Activated CD8-positive, alpha-beta T cell treated with anti-CD3 and anti-CD28 coated beads for 36 hours (primary cell): ENCODE data around the gene DSC2. TPM values are rescaled to one million over a fixed set of nuclear protein-coding genes. Genes with fewer than 3 reads are reported as not detected.

ENCODE experiments used
- ATAC-seq: fragments of 200-7000 bp; cut with Tn5 transposase; one replicate; pipeline ENCODE4 v1.10.0; 2021; ENCODE audit warnings: mild to moderate bottlenecking, moderate library complexity
- CTCF ChIA-PET: fragments of 350-600 bp; sonication (Branson Sonifier 250); formaldehyde crosslinking; loops from one replicate; lab custom pipeline; 2021; ENCODE audit warnings: antibody characterized with exemption; lab: Charles Lee
- POLR2A ChIA-PET: fragments of 350-600 bp; sonication (Branson Sonifier 250); formaldehyde crosslinking; loops from one replicate; lab custom pipeline; 2021; ENCODE audit warnings: antibody characterized with exemption; lab: Charles Lee
- DNase-seq: peaks from one replicate; pipeline ENCODE4 v3.0.0-alpha.2; 2020
- H3K27ac Mint-ChIP-seq: one replicate; pipeline ENCODE4 v1.8.0; 2021; ENCODE audit warnings: mild to moderate bottlenecking, mixed read lengths
- H3K27me3 Mint-ChIP-seq: one replicate; pipeline ENCODE4 v1.8.0; 2021; ENCODE audit warnings: mixed read lengths
- H3K36me3 Mint-ChIP-seq: one replicate; pipeline ENCODE4 v1.8.0; 2021; ENCODE audit warnings: low read depth, mixed read lengths
- H3K4me1 Mint-ChIP-seq: one replicate; pipeline ENCODE4 v1.8.0; 2021; ENCODE audit warnings: low read depth, mixed read lengths
- H3K4me3 Mint-ChIP-seq: one replicate; pipeline ENCODE4 v1.8.0; 2021; ENCODE audit warnings: mild to moderate bottlenecking, moderate library complexity, mixed read lengths
- H3K9me3 Mint-ChIP-seq: one replicate; pipeline ENCODE4 v1.8.0; 2021; ENCODE audit warnings: mixed read lengths
- intact Hi-C: fragments of 100-400 bp; cut with micrococcal nuclease; formaldehyde crosslinking; loops from one replicate; pipeline ENCODE4 v1.10.0; 2022
- total RNA-seq, 2 experiments: library from RNA; stranded (reverse); gene quantifications; one replicate each; pipeline ENCODE4 v1.2.3, GENCODE V29; 2021
- TF ChIP-seq, protein P1 (sequence below): fragments of 200-600 bp; IDR thresholded peaks from one replicate; pipeline ENCODE4 v1.8.0; 2022; ENCODE audit warnings: antibody characterized with exemption, mild to moderate bottlenecking

DSC2 gene
- total RNA-seq, 2 experiments from 2014 or later = not detected

DNA sequence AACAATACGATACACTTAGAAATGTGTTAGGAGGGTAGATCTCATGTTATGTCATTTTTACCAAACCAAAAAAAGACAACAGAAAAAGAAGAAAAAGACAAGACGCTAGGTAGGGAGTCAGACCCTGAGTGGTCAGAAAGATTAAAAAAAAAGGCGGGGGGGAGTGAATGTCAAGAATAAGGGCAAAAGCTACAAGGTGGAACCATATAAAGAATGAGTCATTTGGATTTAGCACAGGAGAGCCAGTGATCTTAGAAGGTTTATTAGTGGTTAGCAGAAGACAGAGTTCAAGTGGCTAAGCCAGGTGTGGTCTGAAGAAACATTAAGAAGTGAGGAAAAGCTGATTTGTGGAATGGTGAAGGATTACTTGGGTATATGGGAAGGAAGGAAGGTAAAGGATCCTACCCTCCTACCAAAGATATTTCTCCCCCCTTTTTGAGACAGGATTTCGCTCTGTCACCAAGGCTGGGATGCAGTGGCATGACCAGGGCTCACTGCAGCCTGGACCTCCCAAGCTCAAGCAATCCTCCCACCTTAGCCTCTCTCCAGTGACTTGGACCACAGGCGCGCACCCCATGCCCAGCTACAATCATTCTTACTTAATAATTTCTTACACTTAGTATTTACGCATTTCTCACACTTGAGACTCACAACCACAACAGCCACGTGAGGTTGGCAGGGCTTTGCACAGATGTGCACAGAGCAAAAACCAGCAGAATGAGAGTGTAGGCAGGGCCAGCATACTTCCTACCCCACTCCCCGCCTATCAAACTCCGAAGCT lies 2.6 kb downstream of the DSC2 start:
- no peak for DNase-seq
- POLR2A ChIA-PET = no interaction called here
- TF ChIP-seq, protein P1, sequence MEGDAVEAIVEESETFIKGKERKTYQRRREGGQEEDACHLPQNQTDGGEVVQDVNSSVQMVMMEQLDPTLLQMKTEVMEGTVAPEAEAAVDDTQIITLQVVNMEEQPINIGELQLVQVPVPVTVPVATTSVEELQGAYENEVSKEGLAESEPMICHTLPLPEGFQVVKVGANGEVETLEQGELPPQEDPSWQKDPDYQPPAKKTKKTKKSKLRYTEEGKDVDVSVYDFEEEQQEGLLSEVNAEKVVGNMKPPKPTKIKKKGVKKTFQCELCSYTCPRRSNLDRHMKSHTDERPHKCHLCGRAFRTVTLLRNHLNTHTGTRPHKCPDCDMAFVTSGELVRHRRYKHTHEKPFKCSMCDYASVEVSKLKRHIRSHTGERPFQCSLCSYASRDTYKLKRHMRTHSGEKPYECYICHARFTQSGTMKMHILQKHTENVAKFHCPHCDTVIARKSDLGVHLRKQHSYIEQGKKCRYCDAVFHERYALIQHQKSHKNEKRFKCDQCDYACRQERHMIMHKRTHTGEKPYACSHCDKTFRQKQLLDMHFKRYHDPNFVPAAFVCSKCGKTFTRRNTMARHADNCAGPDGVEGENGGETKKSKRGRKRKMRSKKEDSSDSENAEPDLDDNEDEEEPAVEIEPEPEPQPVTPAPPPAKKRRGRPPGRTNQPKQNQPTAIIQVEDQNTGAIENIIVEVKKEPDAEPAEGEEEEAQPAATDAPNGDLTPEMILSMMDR = no peak

DNA sequence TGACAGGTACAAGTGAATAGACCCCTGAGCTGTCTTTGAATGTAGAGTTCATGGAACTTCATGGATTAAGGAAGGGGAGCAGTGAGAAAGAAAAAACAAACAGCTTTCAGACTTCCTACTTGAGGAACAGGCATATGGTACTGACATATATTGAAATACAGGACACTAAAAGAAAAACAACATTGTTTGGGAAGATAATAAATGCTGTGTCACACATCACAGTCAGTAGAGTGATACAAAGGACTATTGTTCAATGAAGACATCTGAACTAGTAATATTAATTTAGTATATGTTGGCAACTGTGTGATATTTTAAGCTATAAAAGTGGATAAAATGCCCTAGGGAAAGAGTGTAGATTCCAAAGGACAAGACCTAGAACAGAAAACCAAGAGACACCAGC lies 3.3 kb downstream of the DSC2 start:
- no peak overlapping the region for H3K4me3 Mint-ChIP-seq
- DNase-seq (no peak), ATAC-seq (no peak)
- POLR2A ChIA-PET = no interaction called here
- TF ChIP-seq, protein P1 = no peak
- H3K27ac Mint-ChIP-seq = no peak overlapping the region
- intact Hi-C loops = no loop called here
- peaks cover 17% of the 10 kb centered on the region for H3K27me3 Mint-ChIP-seq
- CTCF ChIA-PET = no interaction called here
- H3K9me3 Mint-ChIP-seq = peaks cover 1% of the 10 kb centered on the region
- H3K4me1 Mint-ChIP-seq = no peaks in the 10 kb centered on the region
- peaks cover 1% of the 10 kb centered on the region for H3K36me3 Mint-ChIP-seq

More for the DNA sequence above, 2.6 kb downstream of the DSC2 start:
- CTCF ChIA-PET = no interaction called here
- Mint-ChIP-seq H3K4me3 (no peak overlapping the region), H3K27me3 (peaks cover 17% of the 10 kb centered on the region), H3K4me1 (no peaks in the 10 kb centered on the region), H3K36me3 (peaks cover 1% of the 10 kb centered on the region), H3K9me3 (peaks cover 1% of the 10 kb centered on the region), H3K27ac (no peak overlapping the region)
- intact Hi-C loops = no loop called here
- ATAC-seq = no peak

DNA sequence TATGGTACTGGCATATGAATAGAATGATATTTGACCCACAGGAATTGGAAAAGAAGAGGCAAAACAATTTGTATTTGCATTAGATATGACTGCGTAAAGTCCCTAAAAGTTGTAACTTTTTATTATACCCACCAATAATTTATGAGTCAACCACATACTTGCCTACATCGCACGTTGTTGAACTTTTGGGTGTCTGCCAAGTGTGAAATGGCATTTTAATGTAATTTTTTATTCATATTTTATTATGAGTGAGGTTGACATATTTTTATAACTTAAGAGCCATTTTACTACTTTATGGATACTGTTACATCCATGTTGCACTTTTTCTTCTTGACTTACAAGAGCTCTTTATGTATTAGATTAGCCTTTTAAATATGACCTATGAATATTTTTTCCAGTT lies 4.6 kb downstream of the DSC2 start:
- peaks cover 16% of the 10 kb centered on the region for H3K27me3 Mint-ChIP-seq
- H3K4me3 Mint-ChIP-seq = no peak overlapping the region
- peaks cover 1% of the 10 kb centered on the region for H3K36me3 Mint-ChIP-seq
- H3K9me3 Mint-ChIP-seq = peaks cover 1% of the 10 kb centered on the region
- DNase-seq (no peak), ATAC-seq (no peak)
- TF ChIP-seq, protein P1 = no peak
- H3K27ac Mint-ChIP-seq = no peak overlapping the region
- POLR2A ChIA-PET = no interaction called here
- intact Hi-C loops = no loop called here
- no peaks in the 10 kb centered on the region for H3K4me1 Mint-ChIP-seq
- CTCF ChIA-PET = no interaction called here

- Mint-ChIP-seq H3K36me3 (no peaks in the 10 kb centered on the region), H3K27ac (no peak overlapping the region), H3K27me3 (no peaks in the 10 kb centered on the region), H3K4me1 (no peaks in the 10 kb centered on the region), H3K4me3 (no peak overlapping the region), H3K9me3 (peaks cover 1% of the 10 kb centered on the region)
- POLR2A ChIA-PET = no interaction called here
- TF ChIP-seq, protein P1 = no peak
- CTCF ChIA-PET = no interaction called here
- intact Hi-C loops = no loop called here
- no peak for DNase-seq
- ATAC-seq = no peak
Measured at GRCh38 chr18:31093880-31094279, 8.3 kb downstream of the DSC2 start.

DNA sequence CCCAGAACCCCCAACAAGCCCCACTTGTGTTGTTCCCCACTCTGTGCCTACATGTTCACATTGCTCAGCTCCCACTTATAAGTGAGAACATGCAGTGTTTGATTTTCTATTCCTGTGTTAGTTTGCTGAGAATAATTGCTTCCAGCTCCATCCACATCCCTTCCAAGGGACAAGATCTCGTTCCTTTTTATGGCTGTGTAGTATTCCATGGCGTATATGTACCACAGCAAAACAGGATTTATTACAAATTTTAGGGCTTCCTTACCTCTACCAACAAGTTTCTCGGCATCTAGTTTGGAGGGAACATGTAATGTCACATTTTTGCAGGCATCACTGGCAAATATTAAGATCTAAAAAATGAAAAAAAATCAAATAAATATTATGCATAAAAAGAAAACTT lies 8.9 kb downstream of the DSC2 start:
- Mint-ChIP-seq H3K27me3 (no peaks in the 10 kb centered on the region), H3K36me3 (no peaks in the 10 kb centered on the region), H3K27ac (no peak overlapping the region), H3K4me1 (no peaks in the 10 kb centered on the region), H3K9me3 (peaks cover 1% of the 10 kb centered on the region), H3K4me3 (no peak overlapping the region)
- POLR2A ChIA-PET = interaction anchor here (0.6 kb wide), 1 partner anchor 69 kb away, joined by 3 read pairs; no protein-coding TSS in a partner anchor
- intact Hi-C loops = no loop called here
- CTCF ChIA-PET = no interaction called here
- no peak for ATAC-seq
- DNase-seq = no peak
- TF ChIP-seq, protein P1 = no peak
